PC-3 (cell line): ENCODE results near the gene ABCD3.
"Not testable (repeated sequence)": the region's sequence is repeated elsewhere in the genome, so short reads cannot be mapped to it uniquely, and the experiment has no call there.

Experiments
- EZH2 ChIP-seq: fragments of 300-600 bp; sonication (generic); IDR thresholded peaks from one replicate; pipeline ENCODE4 v1.6.1; 2017; ENCODE audit warnings: antibody characterized with exemption, mild to moderate bottlenecking, low read length; ENCODE audit not compliant: unreplicated experiment
- EZH2phosphoT487 ChIP-seq: fragments of 300-600 bp; sonication (generic); IDR thresholded peaks from 2 replicates; pipeline ENCODE4 v1.6.1; 2018; ENCODE audit warnings: mild to moderate bottlenecking, antibody characterized with exemption, low read length, borderline replicate concordance
- TF ChIP-seq, protein P1 (sequence below): fragments of 300-600 bp; sonication (generic); conservative IDR thresholded peaks from 2 replicates; pipeline ENCODE4 v1.5.1; 2017; ENCODE audit warnings: antibody characterized with exemption, low read depth, mild to moderate bottlenecking, low read length

DNA sequence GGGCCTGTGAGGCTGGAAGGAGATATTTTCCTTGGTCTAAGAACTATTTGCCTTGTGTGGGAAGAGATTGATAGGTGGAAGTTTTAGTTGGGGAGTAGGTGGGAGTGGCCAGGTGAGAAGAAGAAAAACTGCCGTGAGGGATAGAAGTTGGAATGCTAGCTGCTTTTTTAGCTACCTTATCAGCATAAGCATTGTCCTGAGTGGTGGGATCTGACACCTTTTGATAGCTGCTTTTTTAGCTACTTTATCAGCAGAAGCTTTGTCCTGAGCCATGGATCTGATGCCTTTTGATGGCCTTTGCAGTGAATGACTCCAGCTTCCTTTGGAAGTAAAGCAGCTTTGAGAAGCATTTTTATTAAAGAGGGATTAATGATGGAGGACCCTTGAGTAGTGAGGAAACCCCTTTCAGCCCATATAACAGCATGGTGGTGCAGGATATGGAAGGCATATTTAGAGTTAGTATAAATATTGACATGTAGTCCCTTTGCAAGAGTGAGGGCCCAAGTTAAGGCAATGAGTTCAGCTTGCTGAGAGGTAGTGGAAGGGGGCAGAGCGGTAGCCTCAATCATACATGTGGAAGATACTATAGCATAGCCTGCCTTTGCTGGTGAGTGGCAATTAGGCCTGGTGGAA, 149.9 kb downstream of the ABCD3 start:
- TF ChIP-seq, protein P1, sequence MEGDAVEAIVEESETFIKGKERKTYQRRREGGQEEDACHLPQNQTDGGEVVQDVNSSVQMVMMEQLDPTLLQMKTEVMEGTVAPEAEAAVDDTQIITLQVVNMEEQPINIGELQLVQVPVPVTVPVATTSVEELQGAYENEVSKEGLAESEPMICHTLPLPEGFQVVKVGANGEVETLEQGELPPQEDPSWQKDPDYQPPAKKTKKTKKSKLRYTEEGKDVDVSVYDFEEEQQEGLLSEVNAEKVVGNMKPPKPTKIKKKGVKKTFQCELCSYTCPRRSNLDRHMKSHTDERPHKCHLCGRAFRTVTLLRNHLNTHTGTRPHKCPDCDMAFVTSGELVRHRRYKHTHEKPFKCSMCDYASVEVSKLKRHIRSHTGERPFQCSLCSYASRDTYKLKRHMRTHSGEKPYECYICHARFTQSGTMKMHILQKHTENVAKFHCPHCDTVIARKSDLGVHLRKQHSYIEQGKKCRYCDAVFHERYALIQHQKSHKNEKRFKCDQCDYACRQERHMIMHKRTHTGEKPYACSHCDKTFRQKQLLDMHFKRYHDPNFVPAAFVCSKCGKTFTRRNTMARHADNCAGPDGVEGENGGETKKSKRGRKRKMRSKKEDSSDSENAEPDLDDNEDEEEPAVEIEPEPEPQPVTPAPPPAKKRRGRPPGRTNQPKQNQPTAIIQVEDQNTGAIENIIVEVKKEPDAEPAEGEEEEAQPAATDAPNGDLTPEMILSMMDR, result not testable (repeated sequence)
- not testable (repeated sequence) for TF ChIP-seq EZH2, EZH2phosphoT487
